Naive B cell (primary cell): ENCODE measurements around the gene ZNF592. TPM values are rescaled to one million over a fixed set of nuclear protein-coding genes. Genes with fewer than 3 reads are reported as not detected.
A peak's percentile ranks its signal among the peaks of the same experiment; 100 is the strongest.
"Not testable (repeated sequence)": the region's sequence is repeated elsewhere in the genome, so short reads cannot be mapped to it uniquely, and the experiment has no call there.

Source experiments
- ATAC-seq, 2 donors: fragments of 150-1000 bp; cut with Tn5 transposase; 2 replicates each; pipeline ENCODE4 v1.10.0; 2021; ENCODE audit warnings: low read depth in 2 of 2, mild to moderate bottlenecking in 2 of 2, moderate library complexity in 2 of 2
- DNase-seq: peaks from one replicate; pipeline ENCODE4 v3.0.0; 2022
- H3K27ac Mint-ChIP-seq, 6 donors: one replicate each; pipeline ENCODE4 v1.8.0; 2020 to 2022; ENCODE audit warnings: mild to moderate bottlenecking in 6 of 6, mixed read lengths in 6 of 6, moderate library complexity in 5 of 6, inconsistent platforms in 2 of 6
- H3K27me3 Mint-ChIP-seq, 3 donors: one replicate each; pipeline ENCODE4 v1.8.0; 2021 to 2022; ENCODE audit warnings: mixed read lengths in 3 of 3, mild to moderate bottlenecking in 1 of 3
- H3K36me3 Mint-ChIP-seq, 2 donors: one replicate each; pipeline ENCODE4 v1.8.0; 2020 to 2022; ENCODE audit warnings: mixed read lengths in 2 of 2, inconsistent platforms in 1 of 2, mild to moderate bottlenecking in 1 of 2
- H3K4me1 Mint-ChIP-seq, 3 donors: one replicate each; pipeline ENCODE4 v1.8.0; 2020 to 2022; ENCODE audit warnings: mixed read lengths in 3 of 3, inconsistent platforms in 1 of 3, mild to moderate bottlenecking in 1 of 3, moderate library complexity in 1 of 3
- H3K4me3 Mint-ChIP-seq, 8 donors: one replicate each; pipeline ENCODE4 v1.8.0; 2020 to 2022; ENCODE audit warnings: mild to moderate bottlenecking in 8 of 8, mixed read lengths in 8 of 8, moderate library complexity in 8 of 8, inconsistent platforms in 2 of 8
- H3K9me3 Mint-ChIP-seq, 7 donors: one replicate each; pipeline ENCODE4 v1.8.0; 2020 to 2022; ENCODE audit warnings: mixed read lengths in 7 of 7, mild to moderate bottlenecking in 5 of 7, inconsistent platforms in 2 of 7, moderate library complexity in 1 of 7
- polyA plus RNA-seq, 6 donors: library from polyadenylated mRNA; unstranded; fragments of 300-500 nt; fragmentation: Illumina TruSeq; gene quantifications; one replicate each; pipeline ENCODE4 v1.2.3, GENCODE V29; 2021; ENCODE audit warnings: low read depth in 6 of 6

ZNF592 gene
- polyA plus RNA-seq, 6 donors from 2014 or later = 2.2 to 21.4 (median 8.5) TPM

DNA sequence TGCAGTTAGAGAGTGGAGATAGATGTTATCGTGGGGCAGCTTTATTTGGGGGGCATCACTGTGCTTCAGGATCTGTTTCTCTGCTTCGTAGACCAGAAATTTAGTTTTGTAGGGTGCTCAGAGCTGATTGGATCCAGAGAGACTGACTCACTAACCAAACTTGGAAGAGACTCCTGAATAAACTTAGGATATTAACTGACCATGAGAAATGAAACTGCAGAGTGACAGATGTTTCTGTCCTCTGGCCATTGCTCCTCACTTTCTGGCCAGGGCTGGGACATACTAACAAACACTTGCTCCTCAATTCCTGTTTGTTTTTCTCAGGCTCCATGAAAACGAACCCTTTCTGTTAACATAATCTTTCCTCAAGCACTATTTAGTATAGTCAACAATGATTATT lies 4.3 kb downstream of the ZNF592 start:
- Mint-ChIP-seq H3K27me3 (no peaks in the 10 kb centered on the region), H3K4me1 (peaks cover 54 to 76% (median 74%) of the 10 kb centered on the region in 3 donors), H3K4me3 (peak overlapping the region in 6 of 8 donors; percentile 2 to 82 (median 36)), H3K36me3 (peaks cover 0 to 8% of the 10 kb centered on the region in 2 donors), H3K9me3 (no peaks in the 10 kb centered on the region), H3K27ac (peak overlapping the region in 5 of 6 donors; percentile 3 to 79 (median 34))
- no peak for DNase-seq
- ATAC-seq = no peak

DNA sequence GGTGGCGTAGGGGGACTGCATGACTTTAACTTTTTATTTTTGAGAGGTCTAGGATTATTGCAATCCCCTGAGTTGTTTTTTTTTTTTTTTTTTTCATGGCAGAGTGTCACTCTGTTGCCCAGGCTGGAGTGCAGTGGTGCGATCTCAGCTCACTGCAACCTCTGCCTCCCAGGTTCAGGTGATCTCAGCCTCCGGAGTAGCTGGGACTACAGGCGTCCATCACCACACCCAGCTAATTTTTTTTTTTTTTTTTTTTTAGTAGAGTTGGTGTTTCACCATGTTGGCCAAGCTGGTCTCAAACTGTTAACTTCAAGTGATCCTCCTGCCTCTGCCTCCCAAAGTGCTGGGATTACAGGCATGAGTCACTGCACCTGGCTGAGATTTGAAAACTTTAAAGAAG lies 6.5 kb downstream of the ZNF592 start:
- ATAC-seq, H3K4me3 Mint-ChIP-seq, H3K36me3 Mint-ChIP-seq, H3K27me3 Mint-ChIP-seq, DNase-seq, H3K9me3 Mint-ChIP-seq: not testable (repeated sequence)
- Mint-ChIP-seq H3K4me1 (peaks cover 53 to 68% (median 66%) of the 10 kb centered on the region in 3 donors), H3K27ac (peak overlapping the region in 3 of 6 donors; percentile 26 to 79 (median 65))

DNA sequence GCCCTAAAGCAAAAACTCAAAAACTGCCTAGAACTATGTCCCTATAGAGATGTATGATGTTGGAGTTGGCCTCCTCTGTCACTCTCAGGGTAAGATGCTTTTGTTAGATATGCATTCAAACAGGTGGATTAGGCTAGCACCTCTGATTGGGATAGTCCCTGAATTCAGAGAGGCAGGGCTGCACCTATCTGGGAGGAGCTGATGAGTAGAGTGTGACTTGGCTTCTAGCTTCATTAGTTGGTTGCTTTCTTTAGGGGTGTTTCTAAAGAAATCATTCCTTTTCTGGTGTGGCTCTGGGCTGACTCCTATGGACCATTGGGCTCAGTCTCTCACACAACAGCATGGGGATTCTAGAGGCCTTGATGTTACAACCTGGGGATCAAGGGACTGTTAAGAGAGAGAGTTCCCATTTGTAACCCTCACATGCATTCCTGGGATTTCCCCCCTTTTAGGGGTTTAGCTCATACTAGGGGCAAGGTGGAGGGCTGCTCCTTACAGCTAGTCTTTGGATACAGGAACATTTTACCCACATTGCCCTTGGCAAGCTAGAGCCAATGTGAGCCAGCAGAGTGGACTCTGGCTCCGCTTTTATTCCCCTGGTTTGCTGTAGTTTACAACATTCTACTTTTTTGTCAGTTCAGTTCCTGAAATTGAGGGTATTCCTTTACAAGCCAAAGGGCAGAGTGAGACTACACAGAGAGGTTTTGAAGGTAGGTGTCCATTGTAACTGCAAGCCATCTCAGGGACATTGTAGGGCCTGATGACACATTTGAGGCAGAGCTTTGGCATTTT lies 7.5 kb downstream of the ZNF592 start:
- H3K36me3 Mint-ChIP-seq = peaks cover 0 to 8% of the 10 kb centered on the region in 2 donors
- H3K4me1 Mint-ChIP-seq = peaks cover 44 to 59% (median 55%) of the 10 kb centered on the region in 3 donors
- no peaks in the 10 kb centered on the region for H3K9me3 Mint-ChIP-seq
- DNase-seq (no peak), ATAC-seq (no peak)
- H3K4me3 Mint-ChIP-seq = peak overlapping the region in 4 of 8 donors; percentile 11 to 35 (median 27)
- H3K27me3 Mint-ChIP-seq = no peaks in the 10 kb centered on the region
- H3K27ac Mint-ChIP-seq = peak overlapping the region in 5 of 6 donors; percentile 34 to 65 (median 47)

DNA sequence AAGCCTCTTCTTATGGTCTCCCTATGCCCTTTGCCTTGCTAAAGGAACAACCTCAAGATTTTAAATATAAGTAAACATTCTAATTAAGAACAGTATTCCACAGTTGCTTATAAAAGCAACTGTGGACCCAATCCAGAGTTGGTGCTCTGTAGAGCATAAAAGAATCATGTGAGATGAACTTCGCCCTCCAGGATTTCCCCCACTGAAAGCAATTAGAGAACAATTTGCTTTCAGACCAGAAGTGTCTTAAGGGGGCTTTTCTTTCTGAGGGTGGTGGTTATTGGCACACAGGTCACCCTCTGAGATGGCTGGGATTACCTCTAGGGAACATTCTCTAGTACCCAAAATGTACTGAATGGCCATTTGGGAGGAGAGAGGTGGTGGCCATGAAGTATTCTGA lies 10.6 kb downstream of the ZNF592 start:
- peaks cover 25 to 37% (median 32%) of the 10 kb centered on the region in 3 donors for H3K4me1 Mint-ChIP-seq
- H3K9me3 Mint-ChIP-seq = no peaks in the 10 kb centered on the region
- H3K27me3 Mint-ChIP-seq = no peaks in the 10 kb centered on the region
- H3K36me3 Mint-ChIP-seq = no peaks in the 10 kb centered on the region
- peak overlapping the region in 5 of 8 donors; percentile 15 to 80 (median 66) for H3K4me3 Mint-ChIP-seq
- DNase-seq = no peak
- peak; percentile 74 for ATAC-seq
- peak overlapping the region in 3 of 6 donors; percentile 53 to 83 (median 78) for H3K27ac Mint-ChIP-seq

DNA sequence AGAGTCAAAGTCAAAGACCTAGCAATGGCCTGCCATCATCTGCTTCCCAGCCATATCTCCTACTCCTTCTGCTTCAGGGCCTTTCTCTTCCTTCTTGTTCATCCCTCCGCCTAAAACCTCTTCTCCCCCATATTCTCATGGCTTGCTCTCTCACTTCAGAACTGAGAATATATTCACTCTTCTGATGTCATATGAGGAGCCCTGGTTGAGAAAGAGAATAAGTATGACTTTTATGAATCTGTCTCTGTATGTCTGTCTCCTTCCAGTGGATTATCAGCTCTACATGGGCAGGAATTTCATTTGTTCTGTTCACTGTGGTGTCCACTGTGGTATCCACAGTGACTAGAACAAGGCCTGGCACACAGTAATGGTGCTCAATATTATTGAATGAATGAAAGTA lies 11.8 kb downstream of the ZNF592 start:
- DNase-seq = no peak
- Mint-ChIP-seq H3K4me1 (peaks cover 23 to 29% (median 28%) of the 10 kb centered on the region in 3 donors), H3K36me3 (peaks cover 0 to 4% of the 10 kb centered on the region in 2 donors), H3K27ac (no peak overlapping the region), H3K4me3 (no peak overlapping the region), H3K9me3 (no peaks in the 10 kb centered on the region), H3K27me3 (no peaks in the 10 kb centered on the region)
- no peak for ATAC-seq

GRCh38 chr15:84761607-84762131 lies 13.3 kb downstream of the ZNF592 start:
- ATAC-seq = peak; percentile 59 to 74
- Mint-ChIP-seq H3K36me3 (peaks cover 4 to 9% of the 10 kb centered on the region in 2 donors), H3K27ac (no peak overlapping the region), H3K27me3 (no peaks in the 10 kb centered on the region), H3K4me3 (no peak overlapping the region), H3K4me1 (peaks cover 16 to 25% (median 19%) of the 10 kb centered on the region in 3 donors), H3K9me3 (no peaks in the 10 kb centered on the region)
- DNase-seq = no peak

GRCh38 chr15:84762840-84763572 lies 14.6 kb downstream of the ZNF592 start:
- Mint-ChIP-seq H3K27me3 (no peaks in the 10 kb centered on the region), H3K4me3 (no peak overlapping the region), H3K4me1 (peaks cover 5 to 21% (median 12%) of the 10 kb centered on the region in 3 donors), H3K9me3 (no peaks in the 10 kb centered on the region), H3K36me3 (peaks cover 4 to 9% of the 10 kb centered on the region in 2 donors), H3K27ac (no peak overlapping the region)
- ATAC-seq (no peak), DNase-seq (no peak)

- peaks cover 11 to 22% (median 15%) of the 10 kb centered on the region in 3 donors for H3K4me1 Mint-ChIP-seq
- ATAC-seq (no peak), DNase-seq (no peak)
- no peaks in the 10 kb centered on the region for H3K9me3 Mint-ChIP-seq
- no peak overlapping the region for H3K4me3 Mint-ChIP-seq
- no peaks in the 10 kb centered on the region for H3K27me3 Mint-ChIP-seq
- peaks cover 10 to 22% of the 10 kb centered on the region in 2 donors for H3K36me3 Mint-ChIP-seq
- H3K27ac Mint-ChIP-seq = peak overlapping the region; percentile 17 to 67 (median 37)
Measured at GRCh38 chr15:84764585-84764984, 16.2 kb downstream of the ZNF592 start.

DNA sequence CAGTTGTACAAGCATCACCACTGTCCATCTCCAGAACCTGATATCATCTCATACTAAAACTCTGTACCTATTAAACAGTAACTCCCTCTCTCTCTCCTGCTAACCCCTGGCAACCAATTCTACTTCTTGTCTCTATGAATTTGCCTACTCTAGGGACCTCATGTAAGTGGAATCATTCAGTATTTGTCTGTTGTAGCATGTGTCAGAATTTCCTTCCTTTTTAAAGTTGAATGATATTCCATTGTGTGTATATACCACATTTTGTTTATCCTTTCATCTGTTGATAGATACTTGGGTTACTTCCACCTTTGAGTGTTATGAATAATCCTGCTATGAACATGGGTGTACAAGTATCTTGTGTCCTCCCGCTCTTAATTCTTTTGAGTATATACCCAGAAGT lies 16.6 kb downstream of the ZNF592 start:
- no peak overlapping the region for H3K4me3 Mint-ChIP-seq

GRCh38 chr15:84765675-84766074 lies 17.3 kb downstream of the ZNF592 start:
- ATAC-seq (no peak), DNase-seq (no peak)
- Mint-ChIP-seq H3K9me3 (no peaks in the 10 kb centered on the region), H3K4me3 (no peak overlapping the region), H3K27me3 (no peaks in the 10 kb centered on the region), H3K36me3 (peaks cover 10 to 26% of the 10 kb centered on the region in 2 donors), H3K27ac (peak overlapping the region in 1 of 6 donors; percentile 54), H3K4me1 (peaks cover 15 to 29% (median 24%) of the 10 kb centered on the region in 3 donors)

More for the DNA sequence above, 16.6 kb downstream of the ZNF592 start:
- DNase-seq (no peak), ATAC-seq (no peak)
- peak overlapping the region in 3 of 6 donors; percentile 19 to 67 (median 47) for H3K27ac Mint-ChIP-seq
- H3K36me3 Mint-ChIP-seq = peaks cover 10 to 26% of the 10 kb centered on the region in 2 donors
- H3K27me3 Mint-ChIP-seq = no peaks in the 10 kb centered on the region
- H3K4me1 Mint-ChIP-seq = peaks cover 13 to 24% (median 19%) of the 10 kb centered on the region in 3 donors
- H3K9me3 Mint-ChIP-seq = no peaks in the 10 kb centered on the region

DNA sequence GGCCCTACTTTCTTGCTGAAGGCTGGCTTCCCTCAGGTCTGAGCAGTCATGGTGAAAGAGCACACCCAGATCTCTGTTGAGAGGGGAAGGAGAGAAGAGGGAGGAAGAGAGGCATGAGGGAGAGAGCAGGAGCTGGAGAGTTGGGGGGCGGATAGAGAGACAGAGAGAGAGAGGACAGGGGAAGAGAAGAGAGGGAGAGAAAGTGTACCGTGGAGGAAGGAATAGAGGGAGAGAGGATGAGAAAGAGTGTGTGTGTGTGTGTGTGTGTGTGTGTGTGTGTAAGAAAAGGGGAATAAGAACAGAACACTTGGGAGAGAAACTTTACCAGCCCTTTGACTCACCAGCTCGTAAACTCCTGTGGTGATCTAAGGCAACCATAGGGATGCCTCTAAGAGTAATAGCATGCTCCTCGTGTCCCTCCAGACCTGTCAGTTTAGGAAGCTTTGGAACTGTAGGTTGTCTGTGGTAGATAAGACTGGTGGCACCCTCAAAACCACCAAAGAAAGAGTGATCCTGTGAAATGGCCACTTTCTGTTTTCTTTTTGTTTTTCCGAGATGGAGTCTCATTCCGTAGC lies 18.2 kb downstream of the ZNF592 start:
- Mint-ChIP-seq H3K9me3 (no peaks in the 10 kb centered on the region), H3K27me3 (no peaks in the 10 kb centered on the region), H3K4me3 (no peak overlapping the region), H3K4me1 (peaks cover 24 to 36% (median 32%) of the 10 kb centered on the region in 3 donors), H3K36me3 (peaks cover 10 to 26% of the 10 kb centered on the region in 2 donors), H3K27ac (peak overlapping the region in 3 of 6 donors; percentile 37 to 88 (median 54))
- no peak for DNase-seq
- ATAC-seq = no peak

GRCh38 chr15:84772031-84772430 lies 23.6 kb downstream of the ZNF592 start:
- Mint-ChIP-seq H3K9me3 (peaks cover 0 to 4% (median 0%) of the 10 kb centered on the region in 7 donors), H3K4me1 (peaks cover 40 to 65% (median 59%) of the 10 kb centered on the region in 3 donors), H3K27me3 (no peaks in the 10 kb centered on the region), H3K27ac (peak overlapping the region in 5 of 6 donors; percentile 47 to 87 (median 80)), H3K4me3 (no peak overlapping the region), H3K36me3 (peaks cover 12 to 24% of the 10 kb centered on the region in 2 donors)
- DNase-seq (no peak), ATAC-seq (no peak)

DNA sequence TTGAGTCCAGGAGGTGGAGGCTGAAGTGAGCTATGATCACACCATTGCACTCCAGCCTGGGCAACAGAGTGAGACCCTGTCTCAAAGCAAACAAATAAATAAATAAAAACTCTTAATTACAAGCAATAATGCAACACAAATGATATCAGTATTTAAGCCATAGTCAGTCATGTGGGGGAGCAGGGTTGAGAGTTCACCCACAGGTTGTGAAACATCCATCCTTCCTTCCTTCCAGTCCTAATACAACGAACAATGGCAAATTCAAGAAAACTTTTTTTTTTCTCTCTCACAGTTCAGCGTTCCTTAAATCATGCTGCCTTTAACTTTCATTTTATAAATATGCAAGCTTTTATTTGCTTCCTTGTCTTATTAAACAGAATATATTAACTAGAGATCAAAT lies 24.1 kb downstream of the ZNF592 start:
- peaks cover 0 to 4% (median 0%) of the 10 kb centered on the region in 7 donors for H3K9me3 Mint-ChIP-seq
- H3K4me3 Mint-ChIP-seq = peak overlapping the region in 1 of 8 donors; percentile 51
- no peak for DNase-seq
- H3K27me3 Mint-ChIP-seq = no peaks in the 10 kb centered on the region
- peaks cover 12 to 24% of the 10 kb centered on the region in 2 donors for H3K36me3 Mint-ChIP-seq
- ATAC-seq = no peak
- H3K4me1 Mint-ChIP-seq = peaks cover 40 to 65% (median 59%) of the 10 kb centered on the region in 3 donors
- H3K27ac Mint-ChIP-seq = peak overlapping the region in 5 of 6 donors; percentile 39 to 87 (median 80)
